HAP-1 (cell line): Measurements from ENCODE around the gene SYCN.

ENCODE experiments used
- DNase-seq, 2 experiments: peaks; one replicate each; pipeline ENCODE4 v3.0.0-alpha.2; 2016 to 2020; ENCODE audit warnings: low spot score in 2 of 2
- H3K27me3 ChIP-seq: fragments of 250-450 bp; sonication (Bioruptor Pico); 2 replicates; pipeline ENCODE4 v1.5.1; 2020; ENCODE audit warnings: low read depth, mild to moderate bottlenecking, moderate library complexity
- H3K36me3 ChIP-seq: fragments of 250-450 bp; sonication (Bioruptor Pico); replicated peaks from 2 replicates; pipeline ENCODE4 v1.5.1; 2020; ENCODE audit warnings: mild to moderate bottlenecking
- H3K4me1 ChIP-seq: fragments of 250-450 bp; sonication (Bioruptor Pico); 2 replicates; pipeline ENCODE4 v1.5.1; 2020; ENCODE audit warnings: mild to moderate bottlenecking
- H3K4me3 ChIP-seq: fragments of 250-450 bp; sonication (Bioruptor Pico); 2 replicates; pipeline ENCODE4 v1.5.1; 2020; ENCODE audit warnings: mild to moderate bottlenecking, moderate library complexity
- H3K9me3 ChIP-seq: fragments of 250-450 bp; sonication (Bioruptor Pico); 2 replicates; pipeline ENCODE4 v1.5.1; 2020; ENCODE audit warnings: mild to moderate bottlenecking, moderate library complexity
- in situ Hi-C: fragments of 300-500 bp; cut with MboI; formaldehyde crosslinking; loops from 3 replicates; pipeline ENCODE4 v1.14.3; 2020; ENCODE audit warnings: low sequenced_read_pairs, inconsistent platforms, mixed read lengths

The SYCN gene

GRCh38 chr19:39177736-39178135 is 26.3 kb downstream of the SYCN start:
- in situ Hi-C loops, result no loop called here
- H3K4me1 ChIP-seq, result no peaks in the 10 kb centered on the region
- peaks cover 4% of the 10 kb centered on the region for H3K36me3 ChIP-seq
- no peaks in the 10 kb centered on the region for H3K9me3 ChIP-seq
- no peaks in the 10 kb centered on the region for H3K27me3 ChIP-seq
- no peak for DNase-seq
- H3K4me3 ChIP-seq, result no peak overlapping the region

GRCh38 chr19:39177110-39177699 is 26.9 kb downstream of the SYCN start:
- H3K27me3 ChIP-seq, result no peaks in the 10 kb centered on the region
- in situ Hi-C loops, result no loop called here
- H3K36me3 ChIP-seq, result peaks cover 4% of the 10 kb centered on the region

GRCh38 chr19:39175564-39175963 is 28.5 kb downstream of the SYCN start:
- DNase-seq, result no peak
- in situ Hi-C loops, result no loop called here
- Histone ChIP-seq H3K4me1 (no peaks in the 10 kb centered on the region), H3K36me3 (peaks cover 4% of the 10 kb centered on the region), H3K27me3 (no peaks in the 10 kb centered on the region), H3K4me3 (no peak overlapping the region), H3K9me3 (no peaks in the 10 kb centered on the region)

More at GRCh38 chr19:39177110-39177699, 26.9 kb downstream of the SYCN start:
- Histone ChIP-seq H3K9me3 (no peaks in the 10 kb centered on the region), H3K4me3 (no peak overlapping the region), H3K4me1 (no peaks in the 10 kb centered on the region)
- DNase-seq, result no peak

- Histone ChIP-seq H3K27me3 (no peaks in the 10 kb centered on the region), H3K4me1 (no peaks in the 10 kb centered on the region), H3K9me3 (no peaks in the 10 kb centered on the region), H3K4me3 (no peak overlapping the region), H3K36me3 (peaks cover 4% of the 10 kb centered on the region)
- DNase-seq, result no peak
- in situ Hi-C loops, result no loop called here
These were observed 29.2 kb downstream of the SYCN start for GRCh38 chr19:39174558-39175544.

- no peak overlapping the region for H3K4me3 ChIP-seq
- peaks cover 4% of the 10 kb centered on the region for H3K36me3 ChIP-seq
- H3K4me1 ChIP-seq, result no peaks in the 10 kb centered on the region
- H3K9me3 ChIP-seq, result no peaks in the 10 kb centered on the region
- no peaks in the 10 kb centered on the region for H3K27me3 ChIP-seq
- in situ Hi-C loops, result no loop called here
- no peak for DNase-seq
These were observed 29.9 kb downstream of the SYCN start for GRCh38 chr19:39174142-39174541.

GRCh38 chr19:39173502-39173991 is 30.5 kb downstream of the SYCN start:
- peaks cover 2% of the 10 kb centered on the region for H3K36me3 ChIP-seq
- H3K27me3 ChIP-seq, result no peaks in the 10 kb centered on the region
- no peaks in the 10 kb centered on the region for H3K4me1 ChIP-seq
- in situ Hi-C loops, result no loop called here
- no peak overlapping the region for H3K4me3 ChIP-seq
- DNase-seq, result no peak
- H3K9me3 ChIP-seq, result no peaks in the 10 kb centered on the region

- DNase-seq, result no peak
- H3K27me3 ChIP-seq, result no peaks in the 10 kb centered on the region
- no peaks in the 10 kb centered on the region; the same call in 1 of the 2 replicates for H3K36me3 ChIP-seq
- in situ Hi-C loops, result no loop called here
- no peaks in the 10 kb centered on the region for H3K4me1 ChIP-seq
- no peak overlapping the region for H3K4me3 ChIP-seq
- no peaks in the 10 kb centered on the region for H3K9me3 ChIP-seq
These were observed 31.2 kb downstream of the SYCN start for GRCh38 chr19:39172700-39173501.

- no peak for DNase-seq
- no peaks in the 10 kb centered on the region for H3K27me3 ChIP-seq
- H3K36me3 ChIP-seq, result no peaks in the 10 kb centered on the region
- no peak overlapping the region for H3K4me3 ChIP-seq
- in situ Hi-C loops, result no loop called here
- no peaks in the 10 kb centered on the region for H3K9me3 ChIP-seq
- H3K4me1 ChIP-seq, result no peaks in the 10 kb centered on the region
These were observed 32.3 kb downstream of the SYCN start for GRCh38 chr19:39171479-39172465.

- no peaks in the 10 kb centered on the region for H3K36me3 ChIP-seq
- in situ Hi-C loops, result no loop called here
- DNase-seq, result no peak
These were observed 33.5 kb downstream of the SYCN start for GRCh38 chr19:39170386-39171231.

GRCh38 chr19:39169143-39169810 is 34.8 kb downstream of the SYCN start:
- in situ Hi-C loops, result no loop called here
- no peak for DNase-seq
- Histone ChIP-seq H3K9me3 (no peaks in the 10 kb centered on the region), H3K36me3 (no peaks in the 10 kb centered on the region), H3K4me3 (no peak overlapping the region), H3K4me1 (no peaks in the 10 kb centered on the region), H3K27me3 (no peaks in the 10 kb centered on the region)

More at GRCh38 chr19:39170386-39171231, 33.5 kb downstream of the SYCN start:
- no peak overlapping the region for H3K4me3 ChIP-seq
- H3K9me3 ChIP-seq, result no peaks in the 10 kb centered on the region
- no peaks in the 10 kb centered on the region for H3K4me1 ChIP-seq
- no peaks in the 10 kb centered on the region for H3K27me3 ChIP-seq

GRCh38 chr19:39168258-39169142 is 35.6 kb downstream of the SYCN start:
- no peak for DNase-seq
- Histone ChIP-seq H3K4me1 (no peaks in the 10 kb centered on the region), H3K27me3 (no peaks in the 10 kb centered on the region), H3K9me3 (no peaks in the 10 kb centered on the region), H3K36me3 (no peaks in the 10 kb centered on the region), H3K4me3 (no peak overlapping the region)
- in situ Hi-C loops, result no loop called here
